VCaP (cell line): ENCODE results near the gene ODF4.
"Not testable (repeated sequence)": the region's sequence is repeated elsewhere in the genome, so short reads cannot be mapped to it uniquely, and the experiment has no call there.

Experiments used
- H3K27ac ChIP-seq: fragments of 450-650 bp; 2 replicates; pipeline ENCODE4 v1.5.1; 2017
- CTCF ChIP-seq: fragments of 450-650 bp; conservative IDR thresholded peaks from 2 replicates; pipeline ENCODE4 v1.5.1; 2017; ENCODE audit warnings: mild to moderate bottlenecking, moderate library complexity

ODF4 gene

GRCh38 chr17:8392274-8392673, 52.6 kb downstream of the ODF4 start:
- no peak overlapping the region for H3K27ac ChIP-seq
- no peak for TF ChIP-seq CTCF

DNA sequence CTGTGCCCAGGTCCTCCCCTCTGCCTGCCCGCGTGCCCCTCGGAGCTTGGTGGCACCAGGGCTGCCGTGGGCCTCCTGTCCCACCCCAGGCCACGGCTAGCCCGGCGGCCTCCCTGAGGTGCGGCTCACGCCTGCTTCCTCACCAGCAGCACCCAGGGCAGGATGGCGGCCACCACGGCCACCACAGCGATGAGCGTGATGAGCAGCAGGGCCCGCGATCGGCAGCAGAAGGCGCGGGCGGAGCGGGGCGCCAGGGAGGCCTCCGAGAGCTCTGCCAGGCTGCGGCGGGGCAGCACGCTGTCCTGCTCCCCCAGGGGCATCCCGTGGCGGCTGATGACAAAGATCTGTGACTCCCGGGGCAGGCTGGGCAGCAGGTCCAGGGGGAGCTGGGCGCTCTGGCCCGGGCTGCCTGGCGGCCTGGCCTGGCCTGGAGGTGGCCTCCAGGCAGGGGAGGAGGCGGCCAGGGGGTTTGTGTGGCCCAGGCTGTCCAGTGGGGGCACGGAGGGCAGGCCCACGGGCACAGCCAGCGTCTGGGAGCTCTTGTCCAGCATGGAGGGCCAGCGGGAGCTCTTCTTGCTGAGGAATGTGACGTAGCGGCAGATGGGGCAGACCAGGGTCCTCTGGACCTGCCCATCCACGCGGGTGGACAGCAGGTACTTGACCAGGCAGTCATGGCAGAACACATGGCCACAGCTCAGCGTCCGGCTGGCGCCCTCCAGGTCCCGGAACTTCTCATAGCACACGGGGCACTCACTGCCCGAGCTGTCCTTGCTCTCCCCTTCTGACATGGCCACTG, 53.2 kb downstream of the ODF4 start:
- H3K27ac ChIP-seq = no peak overlapping the region
- no peak for TF ChIP-seq CTCF

DNA sequence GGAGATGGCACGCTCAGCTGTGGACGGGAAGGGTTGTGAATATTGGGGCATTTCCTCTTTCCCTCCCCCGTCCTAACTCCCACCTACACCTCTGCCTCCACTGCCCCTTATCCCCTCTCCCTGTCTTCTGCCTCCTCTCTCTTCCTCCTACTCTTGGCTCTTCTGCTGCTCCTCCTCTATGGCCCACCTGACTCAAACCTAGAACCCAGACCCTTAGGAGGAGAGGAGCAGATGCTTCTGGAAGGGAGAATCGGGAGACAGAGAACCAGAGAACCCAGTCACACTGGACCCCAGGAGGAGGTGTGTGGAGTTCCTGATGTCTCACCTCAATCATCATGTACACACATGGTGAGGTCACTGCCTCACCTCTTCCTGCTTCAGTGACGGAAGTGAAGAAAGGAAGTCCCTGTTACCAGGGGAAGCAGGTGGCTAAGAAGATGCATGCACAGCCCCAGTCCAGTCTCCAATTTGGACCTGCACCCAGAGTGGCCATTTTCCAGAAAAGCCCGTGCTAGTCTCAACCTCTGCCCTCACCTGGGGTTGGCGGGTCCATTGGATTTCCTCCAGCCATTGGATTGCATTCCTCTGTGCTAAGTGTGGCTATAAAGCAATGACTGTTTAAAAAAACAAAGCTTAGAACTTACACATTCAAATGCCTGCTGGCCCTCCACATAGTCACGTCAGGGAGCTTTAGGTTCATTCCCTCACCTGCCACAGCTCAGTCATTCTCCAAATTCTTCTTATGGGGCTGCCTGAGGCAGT, 54.0 kb downstream of the ODF4 start:
- H3K27ac ChIP-seq = no peak overlapping the region
- no peak for TF ChIP-seq CTCF

GRCh38 chr17:8394497-8394896, 54.9 kb downstream of the ODF4 start:
- not testable (repeated sequence) for H3K27ac ChIP-seq
